Measurements from ENCODE around the gene GLCCI1.

The GLCCI1 gene

GRCh38 chr7:8128449-8129317 lies 160.1 kb downstream of the GLCCI1 start:
- DNase-seq (ENCODE audit: low read depth in 1 of 2, low spot score in 1 of 2) = no peak

GRCh38 chr7:8129318-8129659 lies 160.7 kb downstream of the GLCCI1 start:
- DNase-seq (ENCODE audit: low read depth in 1 of 2, low spot score in 1 of 2) = no peak

- DNase-seq (ENCODE audit: low read depth in 1 of 2, low spot score in 1 of 2) = no peak
These were observed 162.1 kb downstream of the GLCCI1 start for GRCh38 chr7:8130663-8131062.

- DNase-seq (ENCODE audit: low read depth in 1 of 2, low spot score in 1 of 2) = no peak
These were observed 163.4 kb downstream of the GLCCI1 start for GRCh38 chr7:8131694-8132605.

GRCh38 chr7:8133188-8133848 lies 164.7 kb downstream of the GLCCI1 start:
- DNase-seq (ENCODE audit: low read depth in 1 of 2, low spot score in 1 of 2) = no peak

GRCh38 chr7:8134089-8134733 lies 165.6 kb downstream of the GLCCI1 start:
- DNase-seq (ENCODE audit: low read depth in 1 of 2, low spot score in 1 of 2) = no peak

- DNase-seq (ENCODE audit: low read depth in 1 of 2, low spot score in 1 of 2) = no peak
These were observed 166.8 kb downstream of the GLCCI1 start for GRCh38 chr7:8135417-8135816.

- DNase-seq (ENCODE audit: low read depth in 1 of 2, low spot score in 1 of 2) = no peak
These were observed 167.6 kb downstream of the GLCCI1 start for GRCh38 chr7:8136051-8136730.

Data from activated T-helper 1 cell treated with anti-CD3 and anti-CD28 coated beads, Interleukin-2, amount 50 U/mL, for 16 hours (primary cell).